DND-41 (cell line): ENCODE results near the gene TCF12.

ENCODE experiments used
- EZH2 ChIP-seq: IDR thresholded peaks from 3 replicates; pipeline ENCODE4 v1.6.1; 2012; ENCODE audit warnings: borderline replicate concordance, low read depth, mild to moderate bottlenecking, moderate library complexity, low read length, inconsistent platforms; ENCODE audit not compliant: severe bottlenecking
- TF ChIP-seq, protein P1 (sequence below): IDR thresholded peaks from 2 replicates; pipeline ENCODE4 v1.5.1; 2012; ENCODE audit warnings: borderline replicate concordance, low read length, moderate library complexity, mild to moderate bottlenecking; ENCODE audit not compliant: poor library complexity, severe bottlenecking; ENCODE audit errors: extremely low read depth

DNA sequence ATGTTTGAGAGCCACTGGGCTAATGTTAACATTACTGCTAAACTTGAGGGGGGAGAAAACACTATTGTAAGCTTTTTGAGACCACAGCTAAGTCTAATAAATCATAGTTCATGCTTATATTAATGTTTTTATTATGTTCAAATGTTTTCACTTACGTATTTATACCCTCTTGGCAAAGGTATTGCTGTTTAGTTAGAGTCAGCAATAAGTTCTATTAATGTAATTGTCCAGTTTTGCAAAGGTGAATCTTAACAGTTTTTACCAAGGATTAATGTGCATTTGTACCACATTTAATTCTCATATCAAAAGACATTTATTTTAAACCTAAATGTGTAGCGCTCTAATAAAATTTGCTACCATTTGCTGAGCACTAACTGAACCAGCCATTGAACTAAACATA lies 251.2 kb downstream of the TCF12 start:
- TF ChIP-seq, protein P1, sequence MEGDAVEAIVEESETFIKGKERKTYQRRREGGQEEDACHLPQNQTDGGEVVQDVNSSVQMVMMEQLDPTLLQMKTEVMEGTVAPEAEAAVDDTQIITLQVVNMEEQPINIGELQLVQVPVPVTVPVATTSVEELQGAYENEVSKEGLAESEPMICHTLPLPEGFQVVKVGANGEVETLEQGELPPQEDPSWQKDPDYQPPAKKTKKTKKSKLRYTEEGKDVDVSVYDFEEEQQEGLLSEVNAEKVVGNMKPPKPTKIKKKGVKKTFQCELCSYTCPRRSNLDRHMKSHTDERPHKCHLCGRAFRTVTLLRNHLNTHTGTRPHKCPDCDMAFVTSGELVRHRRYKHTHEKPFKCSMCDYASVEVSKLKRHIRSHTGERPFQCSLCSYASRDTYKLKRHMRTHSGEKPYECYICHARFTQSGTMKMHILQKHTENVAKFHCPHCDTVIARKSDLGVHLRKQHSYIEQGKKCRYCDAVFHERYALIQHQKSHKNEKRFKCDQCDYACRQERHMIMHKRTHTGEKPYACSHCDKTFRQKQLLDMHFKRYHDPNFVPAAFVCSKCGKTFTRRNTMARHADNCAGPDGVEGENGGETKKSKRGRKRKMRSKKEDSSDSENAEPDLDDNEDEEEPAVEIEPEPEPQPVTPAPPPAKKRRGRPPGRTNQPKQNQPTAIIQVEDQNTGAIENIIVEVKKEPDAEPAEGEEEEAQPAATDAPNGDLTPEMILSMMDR, result no peak
- TF ChIP-seq EZH2, result no peak
